DMS53 treated with DMSO at 0.1 percent for 48 hours (cell line): ENCODE measurements around the gene NPY4R2.
"Not testable (repeated sequence)": the region's sequence is repeated elsewhere in the genome, so short reads cannot be mapped to it uniquely, and the experiment has no call there.

Experiments
- DNase-seq: peaks from one replicate; lab custom pipeline; 2025; ENCODE audit not compliant: unreplicated experiment; lab: John Stamatoyannopoulos, UW

The NPY4R2 gene

DNA sequence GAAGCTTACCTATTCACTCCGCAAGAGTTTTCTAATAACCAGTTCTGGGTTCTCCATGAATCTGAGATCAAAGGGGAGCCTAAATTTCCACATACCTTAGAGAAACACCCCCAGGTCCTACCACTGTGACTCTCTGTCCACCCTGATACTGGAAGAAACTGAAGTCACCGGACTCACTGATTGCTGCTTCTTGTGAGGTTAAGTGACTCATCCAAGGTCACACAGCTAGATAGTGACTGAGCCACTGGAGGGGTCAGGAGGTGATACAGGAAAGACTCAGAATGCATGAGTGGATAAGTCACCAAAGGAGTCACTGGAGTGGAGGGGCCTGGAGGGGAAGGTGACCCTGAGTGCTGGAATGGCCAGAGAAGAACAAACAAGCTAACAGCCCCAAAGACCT is 9.8 kb downstream of the NPY4R2 start:
- not testable (repeated sequence) for DNase-seq

DNA sequence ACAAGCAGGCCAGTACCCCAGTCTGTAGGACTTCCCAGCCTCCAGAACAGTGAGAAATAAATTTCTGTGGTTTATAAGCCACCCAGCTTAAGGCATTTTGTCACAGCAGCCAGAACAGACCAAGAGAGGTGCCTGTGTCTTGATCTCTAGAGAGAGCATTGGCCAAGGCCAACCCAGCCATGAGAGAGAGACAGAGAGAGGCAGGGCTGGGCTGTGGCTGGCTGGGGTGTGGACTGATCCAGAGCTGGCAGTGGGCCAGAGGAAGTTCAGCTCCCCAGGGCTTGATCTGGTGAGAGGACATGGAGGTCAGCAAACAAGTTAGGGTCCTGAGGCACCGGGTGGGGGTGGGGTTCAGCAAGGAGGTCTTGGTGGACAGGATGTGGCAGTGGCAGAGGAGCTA is 14.4 kb downstream of the NPY4R2 start:
- DNase-seq: not testable (repeated sequence)

DNA sequence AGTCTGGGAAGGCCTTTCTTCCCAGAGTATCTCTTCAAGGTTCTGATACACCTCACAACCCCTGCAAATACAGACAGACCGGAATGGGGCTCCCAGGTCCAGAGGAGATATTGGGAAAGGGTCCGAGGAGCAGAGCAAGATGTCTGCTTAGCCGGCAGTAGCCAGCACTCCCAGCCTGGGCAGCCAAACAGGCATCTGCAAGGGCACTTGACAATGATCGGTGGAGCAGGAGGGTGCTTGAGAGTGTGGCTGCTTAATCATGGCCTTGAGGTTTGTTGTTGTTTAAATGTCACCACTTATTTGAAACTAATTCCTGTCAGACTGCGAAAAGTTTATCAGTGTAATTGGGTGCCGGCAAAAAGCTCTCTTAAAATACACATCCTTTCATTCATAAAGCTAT is 15.0 kb downstream of the NPY4R2 start:
- not testable (repeated sequence) for DNase-seq

DNA sequence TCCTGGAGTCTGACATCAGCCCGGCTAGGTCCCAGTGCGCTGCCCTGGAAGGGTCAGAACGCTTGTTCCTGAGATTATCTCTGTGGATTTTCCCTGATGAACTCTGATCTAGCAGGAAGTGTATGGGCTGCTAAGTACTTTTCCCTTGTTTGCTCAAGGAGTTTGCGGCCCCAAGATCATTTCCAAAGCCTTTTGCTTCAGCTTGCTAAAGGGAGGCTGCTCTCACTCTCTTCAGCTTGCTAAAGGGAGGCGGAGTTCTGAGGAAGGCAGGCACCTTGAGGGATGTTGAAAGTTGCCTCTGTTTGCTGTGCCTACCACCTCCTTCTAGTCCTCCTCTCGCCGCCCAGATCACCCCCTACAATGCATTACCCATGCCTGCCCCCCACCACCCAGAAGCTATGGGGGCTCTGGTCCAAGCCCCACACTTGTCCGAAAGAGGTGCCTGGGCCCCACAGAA is 18.3 kb downstream of the NPY4R2 start:
- not testable (repeated sequence) for DNase-seq

DNA sequence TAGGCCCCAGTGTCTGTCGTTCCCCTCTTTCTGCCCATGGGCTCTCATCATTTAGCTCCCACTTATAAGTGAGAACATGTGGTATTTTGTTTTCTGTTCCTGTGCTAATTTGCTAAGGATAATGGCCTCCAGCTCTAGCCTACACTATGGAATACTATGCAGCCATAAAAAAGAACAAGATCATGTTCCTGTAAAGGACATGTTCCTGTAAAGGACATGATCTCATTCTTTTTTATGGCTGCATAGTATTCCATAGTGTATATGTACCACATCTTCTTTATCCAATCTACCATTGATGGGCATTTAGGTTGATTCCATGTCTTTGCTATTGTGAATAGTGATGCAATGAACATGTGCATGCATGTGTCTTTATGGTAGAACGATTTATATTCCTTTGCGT is 19.2 kb downstream of the NPY4R2 start:
- not testable (repeated sequence) for DNase-seq

DNA sequence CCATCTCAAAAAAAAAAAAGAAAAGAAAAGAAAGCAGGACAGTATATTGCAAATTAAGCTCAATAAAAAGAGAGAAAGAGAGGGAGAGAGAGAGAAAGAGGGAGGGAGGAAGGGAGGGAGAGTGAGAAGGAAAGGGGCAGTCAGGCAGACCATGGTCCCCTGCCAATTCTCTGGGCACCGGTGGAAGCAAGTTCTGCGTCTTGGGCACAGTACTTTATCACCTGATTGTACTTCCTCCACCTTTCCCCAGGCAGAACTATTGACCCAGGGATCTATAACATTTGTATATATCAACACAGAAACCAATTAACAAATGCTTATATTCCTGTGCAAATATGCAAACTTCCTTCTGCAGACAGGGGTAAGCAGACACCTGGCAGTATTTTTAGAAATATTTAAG is 22.4 kb downstream of the NPY4R2 start:
- DNase-seq: not testable (repeated sequence)

DNA sequence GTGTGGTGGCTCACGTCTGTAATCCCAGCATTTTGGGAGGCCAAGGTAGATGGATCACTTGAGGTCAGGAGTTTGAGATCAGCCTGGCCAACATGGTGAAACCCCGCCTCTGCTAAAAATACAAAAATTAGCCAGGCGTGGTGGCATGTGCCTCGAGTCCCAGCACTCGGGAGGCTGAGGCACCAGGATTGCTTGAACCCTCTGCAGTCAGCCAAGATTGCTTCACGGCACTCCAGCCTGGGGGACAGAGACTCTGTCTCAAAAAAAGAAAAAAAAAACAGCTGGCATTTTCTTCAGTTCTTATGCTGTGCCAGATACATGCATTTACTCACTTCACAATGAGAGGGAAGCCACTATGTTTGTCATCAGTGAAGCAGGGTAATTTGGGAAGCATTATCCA is 22.9 kb downstream of the NPY4R2 start:
- not testable (repeated sequence) for DNase-seq

DNA sequence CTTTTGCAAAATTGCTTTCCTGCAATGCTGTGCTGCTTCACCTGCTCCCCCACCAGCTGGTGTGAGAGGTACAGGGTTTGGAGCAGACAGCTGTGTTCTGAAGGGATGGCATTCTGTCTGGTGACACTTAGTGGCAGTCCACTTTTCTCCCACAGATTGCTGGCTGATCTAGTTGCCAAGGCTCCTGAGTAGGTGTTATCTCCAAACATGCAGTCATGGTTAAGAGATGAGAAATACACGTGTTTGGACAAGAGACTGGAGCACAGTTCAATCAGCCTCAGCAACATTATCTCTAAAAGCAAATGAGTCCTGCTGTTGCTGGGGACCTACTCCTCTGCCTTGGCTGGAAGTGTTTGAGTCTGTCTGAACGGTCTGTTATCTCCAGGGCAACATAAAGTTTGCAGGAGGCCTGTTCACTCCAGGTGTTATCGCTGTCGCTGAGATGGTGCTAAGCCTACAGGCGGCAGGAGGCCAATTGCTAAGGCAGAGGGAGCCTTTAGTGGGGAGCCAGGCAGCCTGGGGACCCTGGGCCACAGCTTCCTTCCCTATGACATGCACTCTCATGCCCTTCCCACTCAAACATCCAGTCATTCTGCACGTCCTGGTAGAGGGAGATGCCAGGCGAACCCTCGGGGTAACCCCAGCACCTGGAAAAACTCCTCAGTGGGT is 24.0 kb downstream of the NPY4R2 start:
- DNase-seq: not testable (repeated sequence)

DNA sequence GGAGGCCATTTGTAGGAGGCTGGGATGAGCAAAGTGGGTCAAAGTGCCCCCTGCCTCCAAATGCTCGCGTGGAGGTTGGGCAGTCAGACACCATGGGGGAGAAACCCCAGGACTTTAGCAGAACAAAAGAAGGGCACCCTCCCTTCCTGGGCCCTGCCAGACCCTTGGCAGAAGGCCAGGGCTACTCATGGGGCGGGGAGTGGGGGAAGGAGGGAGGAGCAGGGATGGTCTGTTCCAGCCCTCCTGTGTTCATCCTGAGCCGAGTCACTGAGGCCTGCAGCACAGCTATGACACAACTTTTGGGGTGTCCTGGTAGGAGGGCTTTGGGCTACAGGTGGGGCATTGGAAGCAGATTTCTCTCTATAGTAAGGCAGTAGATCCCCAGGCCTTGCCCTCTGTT is 24.9 kb downstream of the NPY4R2 start:
- not testable (repeated sequence) for DNase-seq

DNA sequence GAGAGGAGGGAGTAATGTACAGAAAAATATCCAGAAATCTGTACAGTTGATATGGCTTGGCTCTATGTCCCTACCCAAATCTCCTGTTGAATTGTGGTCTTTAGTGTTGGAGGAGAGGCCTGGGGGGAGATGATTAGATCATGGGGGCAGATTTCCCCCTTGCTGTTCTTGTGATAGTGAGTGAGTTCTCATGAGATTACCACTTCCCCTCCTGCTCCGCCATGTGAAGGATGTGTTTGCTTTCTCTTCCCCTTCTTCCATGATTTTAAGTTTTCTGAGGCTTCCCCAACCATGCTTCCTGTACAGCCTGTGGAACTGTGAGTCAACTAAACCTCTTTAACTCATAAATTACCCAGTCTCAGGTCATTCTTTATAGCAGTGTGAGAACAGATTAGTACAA is 29.0 kb downstream of the NPY4R2 start:
- not testable (repeated sequence) for DNase-seq

DNA sequence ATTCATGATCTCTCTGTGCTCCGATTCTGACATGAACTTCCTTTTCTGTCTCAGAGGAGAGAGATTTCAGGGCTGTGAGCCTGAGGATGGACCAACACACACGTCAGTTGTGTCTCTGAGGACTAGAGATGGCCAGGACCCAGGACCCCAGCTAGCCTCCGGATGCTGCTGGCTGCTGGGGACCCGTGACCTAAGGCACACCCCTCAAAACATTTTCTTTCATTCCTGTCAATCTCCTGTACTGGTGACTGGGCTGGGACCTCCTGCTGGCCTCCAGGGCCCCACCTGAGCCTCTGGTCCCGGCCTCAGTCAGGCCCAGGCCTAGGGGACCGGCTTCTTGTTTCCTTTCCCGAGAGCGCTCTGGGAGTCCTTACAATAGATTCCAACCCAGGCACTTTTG is 38.7 kb downstream of the NPY4R2 start:
- DNase-seq: not testable (repeated sequence)

DNA sequence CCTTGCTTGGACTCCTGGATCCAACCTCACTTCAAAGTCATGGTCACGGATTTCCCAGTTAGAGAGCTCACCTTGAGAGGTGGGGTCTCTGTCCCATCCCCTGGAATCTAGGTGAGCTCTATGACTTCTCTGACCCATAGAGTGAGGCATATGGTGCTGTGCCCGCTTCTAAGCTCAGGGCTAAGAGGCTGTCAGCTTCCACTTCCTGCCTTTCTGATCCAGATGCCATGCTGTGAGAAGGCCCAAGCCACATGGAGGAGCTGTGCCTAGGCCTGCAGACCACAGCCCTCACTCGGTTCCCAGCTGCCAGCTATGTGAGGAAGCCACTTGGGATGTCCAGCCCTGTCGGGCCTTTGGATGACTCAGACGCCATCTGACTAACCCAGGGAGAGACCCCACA is 41.2 kb downstream of the NPY4R2 start:
- not testable (repeated sequence) for DNase-seq

DNA sequence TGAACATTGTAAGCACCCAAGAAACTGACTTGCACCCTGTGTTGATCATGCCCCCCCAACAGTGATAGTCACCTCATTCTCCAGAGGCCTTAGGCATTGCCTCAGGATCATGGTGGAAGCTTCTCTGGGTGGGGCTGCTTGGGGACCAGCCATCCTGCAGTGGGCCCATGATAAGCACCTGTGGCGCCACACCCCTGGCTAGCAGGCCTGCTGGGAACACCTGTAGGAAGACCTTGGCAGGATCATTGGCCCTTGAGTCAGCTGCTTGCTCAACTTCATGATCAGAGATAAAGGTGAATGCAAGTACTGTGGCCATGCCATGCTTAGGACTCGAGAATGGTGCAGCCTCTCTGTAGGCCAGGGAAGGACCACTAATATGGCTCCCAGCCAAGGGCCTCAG is 42.2 kb downstream of the NPY4R2 start:
- DNase-seq: not testable (repeated sequence)

DNA sequence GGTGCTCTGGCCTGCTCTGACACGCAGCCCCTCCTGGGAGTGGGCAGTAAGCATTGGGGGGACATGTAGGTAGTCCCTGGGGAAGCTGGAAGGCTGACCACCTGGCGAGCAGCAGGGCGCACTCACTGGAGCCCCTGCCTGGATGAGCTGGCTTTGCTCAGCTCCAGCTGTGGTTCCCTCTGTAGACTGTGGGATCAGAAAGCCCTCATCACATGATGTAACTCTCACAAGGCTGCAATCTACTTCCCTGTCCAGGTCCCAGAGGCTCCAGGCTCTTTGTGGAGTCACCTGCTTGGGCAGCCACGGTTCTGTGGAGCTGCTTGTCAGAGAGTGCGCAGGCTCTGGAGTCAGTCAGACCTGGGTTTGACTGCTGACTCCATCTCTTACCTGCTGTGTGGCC is 44.3 kb downstream of the NPY4R2 start:
- DNase-seq: not testable (repeated sequence)

DNA sequence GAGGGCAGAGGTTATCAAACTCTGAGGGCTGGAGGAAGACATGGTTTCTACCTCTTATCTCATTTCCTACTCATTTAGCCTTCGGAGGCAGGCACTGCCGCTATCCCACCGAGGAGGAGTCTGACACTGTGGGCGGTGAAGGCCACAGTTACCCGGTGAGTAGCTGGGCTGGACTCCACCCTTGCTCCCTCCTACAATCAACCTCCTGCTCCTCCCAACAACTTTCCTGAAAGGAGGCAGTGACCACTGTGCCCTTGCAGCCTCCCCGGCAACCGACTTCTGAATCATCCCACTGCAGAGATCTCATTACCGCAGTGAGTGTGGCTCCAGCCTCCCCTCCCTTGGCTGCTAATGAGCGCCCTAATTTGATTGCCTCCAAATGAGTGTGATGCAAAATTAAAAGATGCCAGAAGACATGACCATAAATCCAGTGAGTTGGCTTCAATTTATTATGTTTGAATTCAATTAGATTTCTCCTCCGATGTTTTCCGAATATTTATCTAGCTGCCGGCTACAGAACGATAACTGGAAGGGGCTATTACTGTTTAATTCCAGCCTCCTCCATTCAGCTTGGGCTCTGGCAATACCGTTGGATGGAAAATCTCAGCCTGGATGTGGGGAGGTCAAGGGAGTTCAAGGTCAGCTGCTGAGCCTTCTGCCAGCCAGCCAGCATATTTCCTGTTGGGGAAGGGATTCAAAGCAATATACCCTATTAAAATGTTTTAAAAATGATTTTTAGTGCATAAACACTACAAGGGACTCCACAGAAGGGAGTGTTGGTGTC is 46.0 kb downstream of the NPY4R2 start:
- DNase-seq: not testable (repeated sequence)

DNA sequence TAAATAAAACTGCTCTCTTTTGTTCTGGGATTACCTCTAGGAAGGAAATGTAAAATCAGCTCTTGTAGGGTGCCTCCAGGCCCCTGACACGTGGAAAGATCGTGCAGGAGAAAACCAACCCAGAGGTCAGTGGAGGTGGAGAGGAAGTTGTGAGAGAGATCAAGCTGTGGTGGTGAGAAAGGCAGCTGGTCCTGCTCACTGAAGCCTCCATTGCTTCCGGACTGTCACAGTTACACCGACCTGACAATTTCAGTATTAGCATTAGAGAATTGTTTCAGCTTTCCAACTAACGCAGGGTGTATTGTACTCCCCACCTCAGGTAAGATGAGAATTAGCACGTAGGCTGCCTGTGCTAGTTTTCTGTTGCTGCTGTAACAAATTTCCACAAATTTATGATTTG is 50.5 kb downstream of the NPY4R2 start:
- not testable (repeated sequence) for DNase-seq

DNA sequence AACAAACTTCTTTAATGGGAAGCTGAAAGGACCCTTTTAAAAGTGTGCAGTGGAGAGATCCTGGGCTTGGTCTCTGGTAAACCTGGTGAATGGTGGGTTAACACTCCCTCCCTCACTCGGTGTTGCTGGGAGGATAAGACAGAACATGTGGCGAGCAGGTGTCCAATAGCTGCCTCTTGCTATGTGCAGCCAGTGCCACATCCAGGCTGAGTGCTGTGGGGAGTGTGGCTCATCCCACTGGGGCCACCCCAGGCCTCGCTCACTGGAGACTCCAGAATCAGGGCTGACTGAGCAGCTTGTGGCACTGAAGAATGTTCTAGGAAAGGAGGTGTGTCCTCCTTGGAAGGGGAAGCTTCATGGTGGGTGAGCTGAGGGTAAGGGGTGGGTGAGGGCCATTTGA is 51.6 kb downstream of the NPY4R2 start:
- DNase-seq: not testable (repeated sequence)

DNA sequence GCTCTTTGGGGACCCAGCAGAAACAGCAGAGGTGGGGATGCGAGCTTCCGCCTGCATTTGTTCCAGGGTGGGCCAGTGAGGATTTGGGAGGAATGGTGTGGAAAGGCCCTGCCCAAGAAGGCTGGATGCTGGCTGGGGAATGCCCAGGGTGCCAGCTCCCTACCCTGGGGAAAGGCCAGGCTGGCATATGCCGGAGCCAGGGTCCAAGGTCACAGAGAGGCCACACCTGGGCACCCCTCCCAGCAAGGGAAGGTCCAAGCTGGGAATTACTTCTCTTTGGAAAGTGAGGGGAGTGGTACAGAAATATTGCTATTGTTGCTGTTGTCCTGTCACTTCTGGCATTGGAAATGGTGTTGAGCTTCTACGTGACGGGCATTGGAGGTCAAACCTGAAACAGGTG is 53.1 kb downstream of the NPY4R2 start:
- not testable (repeated sequence) for DNase-seq

DNA sequence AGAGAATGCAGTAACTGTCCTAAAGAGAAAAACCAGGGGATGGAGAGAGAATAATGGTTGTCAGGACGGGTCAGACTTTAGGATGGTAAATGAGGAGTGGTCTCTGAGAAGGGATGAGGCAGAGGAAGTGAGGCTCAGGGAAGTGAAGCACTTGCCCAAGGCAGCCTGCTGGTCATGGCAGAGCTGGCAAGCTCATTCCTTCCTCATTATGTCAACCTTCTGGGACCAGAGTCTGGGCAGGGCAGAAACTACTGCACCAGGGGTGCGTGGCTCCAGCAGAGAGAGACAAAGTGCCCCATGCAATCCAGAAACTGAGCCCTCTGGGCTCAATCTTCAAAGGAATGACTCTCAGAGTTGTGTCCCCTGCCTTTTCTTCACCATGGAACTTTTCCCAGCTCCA is 53.6 kb downstream of the NPY4R2 start:
- not testable (repeated sequence) for DNase-seq
